Measurements from ENCODE around the gene ZNF516.

Gene ZNF516

GRCh38 chr18:76441002-76441667 is 53.9 kb downstream of the ZNF516 start:
- DNase-seq = no peak
- Histone ChIP-seq H4K20me1 (ENCODE audit: insufficient read depth, low read length) (no peaks in the 10 kb centered on the region), H3K36me3 (ENCODE audit: insufficient read depth, low read length) (no peaks in the 10 kb centered on the region), H3K4me2 (ENCODE audit: insufficient read depth, low read length) (no peak overlapping the region), H3K4me1 (ENCODE audit: insufficient read depth, low read length) (no peaks in the 10 kb centered on the region), H3K4me3 (ENCODE audit: low read depth in 1 of 2, low read length in 2 of 2) (no peak overlapping the region), H3K27me3 (ENCODE audit: insufficient read depth, low read length, poor library complexity) (no peaks in the 10 kb centered on the region), H2AFZ (ENCODE audit: low read depth, low read length) (no peak overlapping the region), H3K9ac (ENCODE audit: low read depth, low read length) (no peak overlapping the region), H3K9me3 (ENCODE audit: insufficient read depth, low read length, severe bottlenecking) (no peaks in the 10 kb centered on the region), H3K79me2 (ENCODE audit: insufficient read depth, low read length) (no peaks in the 10 kb centered on the region), H3K27ac (ENCODE audit: low read length) (no peak overlapping the region)
- TF ChIP-seq CTCF (IDR thresholded peaks at IDR 0.05; ENCODE audit: borderline replicate concordance, extremely low read depth, low read length, poor library complexity, severe bottlenecking) = no peak
- no peak for TF ChIP-seq EZH2 (IDR thresholded peaks at IDR 0.05; ENCODE audit: borderline replicate concordance, low read depth, low read length, severe bottlenecking)
- ATAC-seq (ENCODE audit: insufficient read depth, low read depth) = no peak

GRCh38 chr18:76437910-76438309 is 57.1 kb downstream of the ZNF516 start:
- DNase-seq = no peak
- Histone ChIP-seq H3K36me3 (ENCODE audit: insufficient read depth, low read length) (no peaks in the 10 kb centered on the region), H3K27ac (ENCODE audit: low read length) (no peak overlapping the region), H3K4me1 (ENCODE audit: insufficient read depth, low read length) (no peaks in the 10 kb centered on the region), H3K27me3 (ENCODE audit: insufficient read depth, low read length, poor library complexity) (no peaks in the 10 kb centered on the region), H2AFZ (ENCODE audit: low read depth, low read length) (no peak overlapping the region), H3K4me3 (ENCODE audit: low read depth in 1 of 2, low read length in 2 of 2) (no peak overlapping the region), H3K9me3 (ENCODE audit: insufficient read depth, low read length, severe bottlenecking) (no peaks in the 10 kb centered on the region), H3K9ac (ENCODE audit: low read depth, low read length) (no peak overlapping the region), H3K4me2 (ENCODE audit: insufficient read depth, low read length) (no peak overlapping the region), H4K20me1 (ENCODE audit: insufficient read depth, low read length) (no peaks in the 10 kb centered on the region), H3K79me2 (ENCODE audit: insufficient read depth, low read length) (no peaks in the 10 kb centered on the region)
- no peak for ATAC-seq (ENCODE audit: insufficient read depth, low read depth)
- TF ChIP-seq EZH2 (IDR thresholded peaks at IDR 0.05; ENCODE audit: borderline replicate concordance, low read depth, low read length, severe bottlenecking) (no peak), CTCF (IDR thresholded peaks at IDR 0.05; ENCODE audit: borderline replicate concordance, extremely low read depth, low read length, poor library complexity, severe bottlenecking) (no peak)

GRCh38 chr18:76437011-76437410 is 58.0 kb downstream of the ZNF516 start:
- H3K9ac ChIP-seq (ENCODE audit: low read depth, low read length) = no peak overlapping the region
- H3K79me2 ChIP-seq (ENCODE audit: insufficient read depth, low read length) = no peaks in the 10 kb centered on the region
- H3K4me2 ChIP-seq (ENCODE audit: insufficient read depth, low read length) = no peak overlapping the region
- H3K4me3 ChIP-seq (ENCODE audit: low read depth in 1 of 2, low read length in 2 of 2) = no peak overlapping the region
- ATAC-seq (ENCODE audit: insufficient read depth, low read depth) (no peak), DNase-seq (no peak)
- no peaks in the 10 kb centered on the region for H4K20me1 ChIP-seq (ENCODE audit: insufficient read depth, low read length)
- no peaks in the 10 kb centered on the region for H3K9me3 ChIP-seq (ENCODE audit: insufficient read depth, low read length, severe bottlenecking)
- H3K36me3 ChIP-seq (ENCODE audit: insufficient read depth, low read length) = no peaks in the 10 kb centered on the region
- no peak overlapping the region for H2AFZ ChIP-seq (ENCODE audit: low read depth, low read length)
- no peak overlapping the region for H3K27ac ChIP-seq (ENCODE audit: low read length)
- TF ChIP-seq EZH2 (IDR thresholded peaks at IDR 0.05; ENCODE audit: borderline replicate concordance, low read depth, low read length, severe bottlenecking) (no peak), CTCF (IDR thresholded peaks at IDR 0.05; ENCODE audit: borderline replicate concordance, extremely low read depth, low read length, poor library complexity, severe bottlenecking) (no peak)
- no peaks in the 10 kb centered on the region for H3K4me1 ChIP-seq (ENCODE audit: insufficient read depth, low read length)
- no peaks in the 10 kb centered on the region for H3K27me3 ChIP-seq (ENCODE audit: insufficient read depth, low read length, poor library complexity)
